K562 (cell line): Measurements from ENCODE around the gene SKIC2. TPM values are rescaled to one million over a fixed set of nuclear protein-coding genes. Genes with fewer than 3 reads are reported as not detected.

Experiments used
- ARID1B ChIP-seq: fragments of 450-650 bp; IDR thresholded peaks from 2 replicates; pipeline ENCODE4 v1.6.1; 2016; ENCODE audit warnings: antibody characterized with exemption, mild to moderate bottlenecking, inconsistent platforms
- BDP1 ChIP-seq: IDR thresholded peaks from 3 replicates; pipeline ENCODE4 v1.6.1; 2011; ENCODE audit not compliant: insufficient read length, insufficient read depth
- EGR1 ChIP-seq: fragments of 450-650 bp; conservative IDR thresholded peaks from 2 replicates; pipeline ENCODE4 v1.6.1; 2017; ENCODE audit warnings: mild to moderate bottlenecking
- FOXA3 ChIP-seq, 2 experiments: fragments of 450-650 bp in 1 of 2; sonication (generic) in 1 of 2; formaldehyde crosslinking; IDR thresholded peaks in 1 of 2; conservative IDR thresholded peaks in 1 of 2; 2 replicates each; pipeline versions ENCODE4 v1.4.0 to v1.8.0; 2020 to 2022; ENCODE audit warnings: mild to moderate bottlenecking in 2 of 2, missing genetic modification reagents in 1 of 2
- HDAC1 ChIP-seq, 2 experiments: fragments of 450-650 bp; IDR thresholded peaks; 2 replicates each; pipeline ENCODE4 v1.6.1; 2016 to 2017; ENCODE audit warnings: inconsistent platforms in 1 of 2, mild to moderate bottlenecking in 1 of 2, moderate library complexity in 1 of 2
- MEIS2 ChIP-seq: fragments of 450-650 bp; IDR thresholded peaks from 2 replicates; pipeline ENCODE4 v1.6.1; 2014; ENCODE audit warnings: mild to moderate bottlenecking; ENCODE audit not compliant: partially characterized antibody
- MNT ChIP-seq, 2 experiments: fragments of 450-650 bp; conservative IDR thresholded peaks; 2 replicates each; pipeline ENCODE4 v1.6.1; 2017; ENCODE audit warnings: mild to moderate bottlenecking in 2 of 2, moderate library complexity in 2 of 2
- NFIX ChIP-seq: fragments of 250-450 bp; sonication (Bioruptor Pico); IDR thresholded peaks from 2 replicates; pipeline ENCODE4 v1.4.0; 2020; ENCODE audit warnings: low read depth, mild to moderate bottlenecking, moderate library complexity
- NRF1 ChIP-seq, 2 experiments: fragments of 450-650 bp; IDR thresholded peaks in 1 of 2; conservative IDR thresholded peaks in 1 of 2; 2 replicates each; pipeline ENCODE4 v1.6.1; 2014; ENCODE audit warnings: mild to moderate bottlenecking in 2 of 2
- RBBP5 ChIP-seq: fragments of 200-600 bp; sonication (generic); IDR thresholded peaks from 2 replicates; pipeline ENCODE4 v1.6.1; 2012; ENCODE audit warnings: borderline replicate concordance, mild to moderate bottlenecking, low read length, control low read depth, inconsistent platforms; ENCODE audit not compliant: insufficient read depth, poor library complexity, severe bottlenecking
- RCOR1 ChIP-seq, 2 experiments: IDR thresholded peaks; 2 replicates each; pipeline ENCODE4 v1.6.1; 2012; ENCODE audit warnings: low read depth in 2 of 2, low read length in 2 of 2, borderline replicate concordance in 1 of 2, improper control_type of control experiment in 1 of 2
- TBP ChIP-seq: optimal IDR thresholded peaks from 2 replicates; pipeline ENCODE3; 2011; ENCODE audit warnings: low read depth, low read length, improper control_type of control experiment
- TEAD4 ChIP-seq, 2 experiments: sonication (generic) in 1 of 2; formaldehyde crosslinking in 1 of 2; IDR thresholded peaks; 2 replicates each; pipeline versions ENCODE4 v1.6.1 to v1.8.0; 2012 to 2022; ENCODE audit warnings: borderline replicate concordance in 1 of 2, inconsistent platforms in 1 of 2, low read length in 1 of 2, mild to moderate bottlenecking in 1 of 2, missing genetic modification reagents in 1 of 2
- ZNF133 ChIP-seq: fragments of 250-450 bp; sonication (Bioruptor Pico); IDR thresholded peaks from 2 replicates; pipeline ENCODE4 v1.4.0; 2020; ENCODE audit warnings: mild to moderate bottlenecking
- ZNF766 ChIP-seq: fragments of 200-800 bp; sonication (Bioruptor generic); conservative IDR thresholded peaks from 2 replicates; pipeline ENCODE4 v1.6.1; 2016; ENCODE audit warnings: missing genetic modification characterization, missing compliant biosample characterization
- polyA plus RNA-seq, 8 experiments: library from polyadenylated mRNA; depleted of rRNA in 4 of 8; stranded (reverse) in 5 of 8; unstranded in 3 of 8; fragments of >200 nt; fragmentation: Nextera tagmentation in 2 of 8; fragmentation: Illumina TruSeq in 1 of 8; extraction: Ambion mirVana in 2 of 8; extraction: Trizol in 1 of 8; gene quantifications; 2 replicates each; pipeline versions ENCODE4 v1.2.1 to v1.2.3, GENCODE V29; 2011 to 2014; ENCODE audit warnings: inconsistent platforms in 1 of 8, missing spikeins in 1 of 8
- total RNA-seq, 7 experiments: library from RNA; depleted of rRNA in 6 of 7; stranded (reverse); fragments of >200 nt in 6 of 7; fragmentation: Illumina TruSeq in 2 of 7; extraction: Trizol in 2 of 7; gene quantifications; 2 replicates each; pipeline versions ENCODE4 v1.2.1 to v1.2.3, GENCODE V29; 2011 to 2021; ENCODE audit warnings: low replicate concordance in 1 of 7
- TF ChIP-seq, protein P1 (sequence below), 2 experiments: IDR thresholded peaks in 1 of 2; conservative IDR thresholded peaks in 1 of 2; 2 replicates each; pipeline ENCODE4 v1.6.1; 2016; ENCODE audit warnings: low read depth in 2 of 2, mild to moderate bottlenecking in 1 of 2, missing compliant biosample characterization in 1 of 2, missing genetic modification characterization in 1 of 2, moderate library complexity in 1 of 2
- TF ChIP-seq, protein P2 (sequence below): fragments of 250-450 bp; sonication (Bioruptor Pico); IDR thresholded peaks from 2 replicates; pipeline ENCODE4 v1.5.0; 2020; ENCODE audit warnings: mild to moderate bottlenecking

Gene SKIC2
- total and polyA plus RNA-seq, 9 of the 15 experiments (the other 6 are each of a cell fraction or from before 2014, with no cell fraction given), result 3.3 to 94.6 (median 38.8) TPM

DNA sequence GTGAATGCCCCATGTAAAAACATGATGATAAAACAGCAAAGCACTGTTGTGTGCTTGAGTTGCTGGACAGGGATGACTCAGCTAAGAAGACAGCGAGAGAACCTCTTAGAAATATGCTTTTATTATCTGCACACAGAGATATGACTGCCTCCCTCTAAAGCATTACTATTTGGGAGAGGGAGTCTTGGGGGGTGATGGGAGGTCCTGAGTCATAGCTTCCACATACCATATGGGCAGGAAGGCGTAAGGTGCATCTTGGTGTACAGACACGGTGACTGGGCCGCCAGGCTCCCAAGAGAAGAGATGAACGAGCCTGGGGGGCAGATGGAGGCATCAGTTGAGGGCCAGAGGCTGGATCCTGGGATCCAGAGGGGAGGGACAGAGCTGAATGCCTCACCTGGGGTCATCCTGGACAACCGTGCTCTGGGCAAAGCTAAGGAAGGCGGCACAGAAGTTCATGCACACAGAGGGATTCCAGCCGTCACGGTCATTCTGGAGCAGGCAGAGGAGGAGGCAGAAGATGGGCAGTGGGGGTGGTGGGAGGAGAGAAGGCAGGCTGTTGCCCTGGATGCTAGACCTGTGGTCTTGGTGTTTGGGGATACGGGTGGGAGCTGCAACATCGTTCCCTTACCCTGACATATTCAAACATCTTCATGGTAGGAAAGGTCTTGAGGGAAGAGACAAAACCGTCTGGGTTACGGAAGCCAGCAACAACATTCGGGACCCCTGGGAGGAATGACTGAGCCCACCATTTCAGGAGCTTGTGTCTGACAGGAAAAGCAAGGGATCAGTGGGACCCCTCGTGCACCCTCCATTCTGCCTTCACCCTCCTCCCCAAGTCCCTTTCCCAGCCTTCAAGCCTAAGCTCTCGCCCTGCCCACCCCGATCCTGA lies 11.0 kb downstream of the SKIC2 start (continued):
- TF ChIP-seq, protein P1, sequence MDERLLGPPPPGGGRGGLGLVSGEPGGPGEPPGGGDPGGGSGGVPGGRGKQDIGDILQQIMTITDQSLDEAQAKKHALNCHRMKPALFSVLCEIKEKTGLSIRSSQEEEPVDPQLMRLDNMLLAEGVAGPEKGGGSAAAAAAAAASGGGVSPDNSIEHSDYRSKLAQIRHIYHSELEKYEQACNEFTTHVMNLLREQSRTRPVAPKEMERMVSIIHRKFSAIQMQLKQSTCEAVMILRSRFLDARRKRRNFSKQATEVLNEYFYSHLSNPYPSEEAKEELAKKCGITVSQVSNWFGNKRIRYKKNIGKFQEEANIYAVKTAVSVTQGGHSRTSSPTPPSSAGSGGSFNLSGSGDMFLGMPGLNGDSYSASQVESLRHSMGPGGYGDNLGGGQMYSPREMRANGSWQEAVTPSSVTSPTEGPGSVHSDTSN (CRISPR knock-in tag; IDR thresholded peaks at IDR 0.05; ENCODE audit: low read depth), result no peak
- TF ChIP-seq, protein P1 (tag; conservative IDR thresholded peaks at IDR 0.05; ENCODE audit: low read depth), result peak; percentile 21; the same call in 1 of the 2 replicates
- TF ChIP-seq RCOR1 (IDR thresholded peaks at IDR 0.05; ENCODE audit: borderline replicate concordance in 1 of 2, low read depth in 2 of 2, low read length in 2 of 2) (peak in 1 of 2 experiments; percentile 92; a peak in 2 of 4 replicates), RBBP5 (peak; percentile 22), TBP (no peak), EGR1 (no peak), TEAD4 (IDR thresholded peaks at IDR 0.05; ENCODE audit: low read length) (peak; percentile 67; the same call in 1 of the 2 replicates), TEAD4 (CRISPR knock-in tag; IDR thresholded peaks at IDR 0.05; ENCODE audit: borderline replicate concordance) (no peak), MEIS2 (peak; percentile 63), MNT (conservative IDR thresholded peaks at IDR 0.05) (peak in 1 of 2 experiments; percentile 52; a peak in 2 of 4 replicates), FOXA3 (CRISPR knock-in tag; conservative IDR thresholded peaks at IDR 0.05 in 1 of 2, IDR thresholded peaks at IDR 0.05 in 1 of 2) (no peak), NFIX (CRISPR knock-in tag) (no peak), ARID1B (peak; percentile 87), NRF1 (conservative IDR thresholded peaks at IDR 0.05 in 1 of 2, IDR thresholded peaks at IDR 0.05 in 1 of 2) (peak; percentile 14 to 38; a peak in 1 of 4 replicates), ZNF766 (peak; percentile 41; the same call in 1 of the 2 replicates), BDP1 (no peak), ZNF133 (CRISPR knock-in tag) (no peak), HDAC1 (IDR thresholded peaks at IDR 0.05) (peak in 1 of 2 experiments; percentile 43; a peak in 1 of 4 replicates)
- TF ChIP-seq, protein P2, sequence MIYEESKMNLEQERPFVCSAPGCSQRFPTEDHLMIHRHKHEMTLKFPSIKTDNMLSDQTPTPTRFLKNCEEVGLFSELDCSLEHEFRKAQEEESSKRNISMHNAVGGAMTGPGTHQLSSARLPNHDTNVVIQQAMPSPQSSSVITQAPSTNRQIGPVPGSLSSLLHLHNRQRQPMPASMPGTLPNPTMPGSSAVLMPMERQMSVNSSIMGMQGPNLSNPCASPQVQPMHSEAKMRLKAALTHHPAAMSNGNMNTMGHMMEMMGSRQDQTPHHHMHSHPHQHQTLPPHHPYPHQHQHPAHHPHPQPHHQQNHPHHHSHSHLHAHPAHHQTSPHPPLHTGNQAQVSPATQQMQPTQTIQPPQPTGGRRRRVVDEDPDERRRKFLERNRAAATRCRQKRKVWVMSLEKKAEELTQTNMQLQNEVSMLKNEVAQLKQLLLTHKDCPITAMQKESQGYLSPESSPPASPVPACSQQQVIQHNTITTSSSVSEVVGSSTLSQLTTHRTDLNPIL (CRISPR knock-in tag), result no peak
